ENCODE measurements around the gene BAHD1. TPM values are rescaled to one million over a fixed set of nuclear protein-coding genes. Genes with fewer than 3 reads are reported as not detected.

Gene BAHD1
- total RNA-seq, 1 experiment from 2014 or later: 49.1 TPM

DNA sequence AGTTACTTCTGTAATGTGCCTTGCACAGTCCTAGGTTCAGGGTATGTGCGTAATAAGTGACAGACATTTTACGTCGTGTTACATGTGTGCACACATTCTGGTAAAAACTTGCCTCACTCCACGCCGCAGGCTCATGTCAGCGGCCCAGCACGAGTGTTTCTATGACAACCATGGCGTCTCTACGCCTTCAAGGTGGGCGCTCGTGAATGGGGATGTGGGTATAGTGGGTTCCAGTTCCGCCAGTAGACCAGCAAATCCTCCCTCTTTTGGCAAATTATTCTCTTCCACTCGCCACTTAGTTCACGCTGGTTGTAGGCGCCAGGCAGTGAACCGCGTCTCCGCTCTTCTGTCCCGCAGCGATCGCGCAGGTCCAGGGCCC, 70.3 kb downstream of the BAHD1 start:
- H3K36me3 Mint-ChIP-seq: no peaks in the 10 kb centered on the region
- DNase-seq (ENCODE audit: low spot score): no peak
- peak overlapping the region; percentile 85 for H3K4me3 Mint-ChIP-seq
- no peak for ATAC-seq
- no peak overlapping the region for H3K27ac Mint-ChIP-seq
- ChIA-PET POLR2A (no interaction called here), CTCF (interaction anchor here (1.0 to 1.5 kb wide), 2 partner anchors 9 to 72 kb away, joined by 3 read pairs; no protein-coding TSS in a partner anchor)
- H3K9me3 Mint-ChIP-seq: no peaks in the 10 kb centered on the region
- no peak for TF ChIP-seq ZNF121 (CRISPR knock-in tag; IDR thresholded peaks at IDR 0.05)
- no peak for TF ChIP-seq ESRRA (CRISPR knock-in tag; IDR thresholded peaks at IDR 0.05; ENCODE audit: borderline replicate concordance)
- H3K4me1 Mint-ChIP-seq: peaks cover 22% of the 10 kb centered on the region
- peaks cover 63% of the 10 kb centered on the region for H3K27me3 Mint-ChIP-seq (ENCODE audit: low read depth)

DNA sequence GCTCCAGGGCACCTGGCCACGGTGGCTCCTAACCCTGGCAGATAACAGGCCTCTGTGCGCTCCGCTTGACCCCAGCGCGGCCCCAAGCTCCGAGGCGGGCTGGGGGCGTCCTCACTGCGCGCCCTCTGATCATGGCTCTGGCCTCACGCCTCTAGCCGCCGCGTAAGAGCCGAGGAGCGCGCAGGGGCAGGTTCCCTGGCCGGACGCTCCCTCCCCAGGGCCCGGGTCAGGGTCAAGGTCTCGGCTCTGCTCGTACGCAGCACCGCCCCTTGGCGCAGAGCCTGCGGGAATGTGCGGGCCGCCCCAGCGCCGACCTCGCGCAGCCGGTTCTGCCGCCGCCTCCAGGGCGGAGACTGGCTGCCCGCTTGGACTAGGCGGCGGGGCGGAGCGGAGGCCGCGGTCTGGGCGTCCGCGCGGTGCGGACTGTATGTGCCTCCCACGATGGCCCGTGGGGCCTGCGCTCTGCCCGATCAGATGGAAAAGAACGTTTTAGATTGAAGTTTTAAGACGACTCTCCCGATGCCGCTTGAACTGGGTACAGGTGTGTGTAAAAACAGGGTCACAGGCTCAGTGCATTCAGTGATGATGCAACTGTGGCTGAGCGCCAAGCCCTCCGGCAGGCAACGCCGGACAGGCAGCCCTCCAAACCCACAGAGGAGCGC, 70.8 kb downstream of the BAHD1 start:
- Mint-ChIP-seq H3K27ac (no peak overlapping the region), H3K4me1 (peaks cover 20% of the 10 kb centered on the region), H3K27me3 (ENCODE audit: low read depth) (peaks cover 57% of the 10 kb centered on the region)
- TF ChIP-seq, protein P1, sequence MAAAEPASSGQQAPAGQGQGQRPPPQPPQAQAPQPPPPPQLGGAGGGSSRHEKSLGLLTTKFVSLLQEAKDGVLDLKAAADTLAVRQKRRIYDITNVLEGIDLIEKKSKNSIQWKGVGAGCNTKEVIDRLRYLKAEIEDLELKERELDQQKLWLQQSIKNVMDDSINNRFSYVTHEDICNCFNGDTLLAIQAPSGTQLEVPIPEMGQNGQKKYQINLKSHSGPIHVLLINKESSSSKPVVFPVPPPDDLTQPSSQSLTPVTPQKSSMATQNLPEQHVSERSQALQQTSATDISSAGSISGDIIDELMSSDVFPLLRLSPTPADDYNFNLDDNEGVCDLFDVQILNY (CRISPR knock-in tag; IDR thresholded peaks at IDR 0.05): peak; percentile 35; the same call in 1 of the 2 replicates
- TF ChIP-seq FOXP1 (CRISPR knock-in tag; IDR thresholded peaks at IDR 0.05; ENCODE audit: borderline replicate concordance) (peak; percentile 81; the same call in 1 of the 2 replicates), ZNF232 (CRISPR knock-in tag; IDR thresholded peaks at IDR 0.05) (peak; percentile 90; the same call in 1 of the 2 replicates), HMGXB4 (CRISPR knock-in tag; IDR thresholded peaks at IDR 0.05) (peak; percentile 83), JUN (CRISPR knock-in tag; IDR thresholded peaks at IDR 0.05) (no peak), TP53 (CRISPR knock-in tag; IDR thresholded peaks at IDR 0.05) (peak; percentile 74), IRF2 (CRISPR knock-in tag; IDR thresholded peaks at IDR 0.05; ENCODE audit: borderline replicate concordance, low read depth) (no peak), ZNF219 (CRISPR knock-in tag; IDR thresholded peaks at IDR 0.05; ENCODE audit: borderline replicate concordance) (no peak), GTF2I (CRISPR knock-in tag; conservative IDR thresholded peaks at IDR 0.05) (no peak), SP1 (CRISPR knock-in tag; conservative IDR thresholded peaks at IDR 0.05) (peak; percentile 52; the same call in 1 of the 2 replicates), SOX15 (CRISPR knock-in tag; IDR thresholded peaks at IDR 0.05) (no peak), CREB1 (CRISPR knock-in tag; IDR thresholded peaks at IDR 0.05) (0 out of 2 replicates have a peak, but pooled peaks have one; percentile 33), NFE2L1 (CRISPR knock-in tag; IDR thresholded peaks at IDR 0.05) (0 out of 2 replicates have a peak, but pooled peaks have one; percentile 42), JAZF1 (CRISPR knock-in tag; IDR thresholded peaks at IDR 0.05) (no peak), TCF7 (CRISPR knock-in tag; IDR thresholded peaks at IDR 0.05; ENCODE audit: low read depth) (no peak), GRHL2 (CRISPR knock-in tag; IDR thresholded peaks at IDR 0.05; ENCODE audit: insufficient replicate concordance, severe bottlenecking) (no peak), MXD4 (CRISPR knock-in tag; IDR thresholded peaks at IDR 0.05; ENCODE audit: borderline replicate concordance) (no peak), NR1H2 (CRISPR knock-in tag; IDR thresholded peaks at IDR 0.05) (no peak), STAT6 (CRISPR knock-in tag; conservative IDR thresholded peaks at IDR 0.05; ENCODE audit: low read depth) (no peak), NR2C2 (CRISPR knock-in tag; IDR thresholded peaks at IDR 0.05) (no peak), GABPB1 (CRISPR knock-in tag; IDR thresholded peaks at IDR 0.05) (peak; percentile 86), ZNF423 (CRISPR knock-in tag; IDR thresholded peaks at IDR 0.05) (no peak), ZNF416 (CRISPR knock-in tag; IDR thresholded peaks at IDR 0.05) (no peak)
- TF ChIP-seq, protein P2, sequence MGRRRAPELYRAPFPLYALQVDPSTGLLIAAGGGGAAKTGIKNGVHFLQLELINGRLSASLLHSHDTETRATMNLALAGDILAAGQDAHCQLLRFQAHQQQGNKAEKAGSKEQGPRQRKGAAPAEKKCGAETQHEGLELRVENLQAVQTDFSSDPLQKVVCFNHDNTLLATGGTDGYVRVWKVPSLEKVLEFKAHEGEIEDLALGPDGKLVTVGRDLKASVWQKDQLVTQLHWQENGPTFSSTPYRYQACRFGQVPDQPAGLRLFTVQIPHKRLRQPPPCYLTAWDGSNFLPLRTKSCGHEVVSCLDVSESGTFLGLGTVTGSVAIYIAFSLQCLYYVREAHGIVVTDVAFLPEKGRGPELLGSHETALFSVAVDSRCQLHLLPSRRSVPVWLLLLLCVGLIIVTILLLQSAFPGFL (CRISPR knock-in tag; IDR thresholded peaks at IDR 0.05; ENCODE audit: borderline replicate concordance): 0 out of 2 replicates have a peak, but pooled peaks have one; percentile 69
- TF ChIP-seq, protein P3, sequence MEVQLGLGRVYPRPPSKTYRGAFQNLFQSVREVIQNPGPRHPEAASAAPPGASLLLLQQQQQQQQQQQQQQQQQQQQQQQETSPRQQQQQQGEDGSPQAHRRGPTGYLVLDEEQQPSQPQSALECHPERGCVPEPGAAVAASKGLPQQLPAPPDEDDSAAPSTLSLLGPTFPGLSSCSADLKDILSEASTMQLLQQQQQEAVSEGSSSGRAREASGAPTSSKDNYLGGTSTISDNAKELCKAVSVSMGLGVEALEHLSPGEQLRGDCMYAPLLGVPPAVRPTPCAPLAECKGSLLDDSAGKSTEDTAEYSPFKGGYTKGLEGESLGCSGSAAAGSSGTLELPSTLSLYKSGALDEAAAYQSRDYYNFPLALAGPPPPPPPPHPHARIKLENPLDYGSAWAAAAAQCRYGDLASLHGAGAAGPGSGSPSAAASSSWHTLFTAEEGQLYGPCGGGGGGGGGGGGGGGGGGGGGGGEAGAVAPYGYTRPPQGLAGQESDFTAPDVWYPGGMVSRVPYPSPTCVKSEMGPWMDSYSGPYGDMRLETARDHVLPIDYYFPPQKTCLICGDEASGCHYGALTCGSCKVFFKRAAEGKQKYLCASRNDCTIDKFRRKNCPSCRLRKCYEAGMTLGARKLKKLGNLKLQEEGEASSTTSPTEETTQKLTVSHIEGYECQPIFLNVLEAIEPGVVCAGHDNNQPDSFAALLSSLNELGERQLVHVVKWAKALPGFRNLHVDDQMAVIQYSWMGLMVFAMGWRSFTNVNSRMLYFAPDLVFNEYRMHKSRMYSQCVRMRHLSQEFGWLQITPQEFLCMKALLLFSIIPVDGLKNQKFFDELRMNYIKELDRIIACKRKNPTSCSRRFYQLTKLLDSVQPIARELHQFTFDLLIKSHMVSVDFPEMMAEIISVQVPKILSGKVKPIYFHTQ (CRISPR knock-in tag; IDR thresholded peaks at IDR 0.05): no peak

More for the DNA sequence above, 70.8 kb downstream of the BAHD1 start:
- Mint-ChIP-seq H3K9me3 (no peaks in the 10 kb centered on the region), H3K36me3 (no peaks in the 10 kb centered on the region), H3K4me3 (peak overlapping the region; percentile 85)
- ATAC-seq (peak; percentile 83), DNase-seq (ENCODE audit: low spot score) (peak; percentile 84)
- POLR2A ChIA-PET: interaction anchor here (0.5 kb wide), 1 partner anchor 284 kb away, joined by 4 read pairs; no protein-coding TSS in a partner anchor
- CTCF ChIA-PET: interaction anchor here (1.5 kb wide), 1 partner anchor 72 kb away, joined by 3 read pairs; no protein-coding TSS in a partner anchor

All from WTC11 (cell line).